NCI-H1105 treated with DMSO at 0.1 percent for 48 hours (cell line): ENCODE measurements around the gene MAMDC2.

Experiments
- DNase-seq: peaks from one replicate; lab custom pipeline; 2025; lab: John Stamatoyannopoulos, UW

Gene MAMDC2

GRCh38 chr9:70065572-70065971 lies 21.9 kb downstream of the MAMDC2 start:
- DNase-seq = no peak

GRCh38 chr9:70066418-70066817 lies 22.8 kb downstream of the MAMDC2 start:
- DNase-seq = no peak

GRCh38 chr9:70066874-70067273 lies 23.2 kb downstream of the MAMDC2 start:
- no peak for DNase-seq

DNA sequence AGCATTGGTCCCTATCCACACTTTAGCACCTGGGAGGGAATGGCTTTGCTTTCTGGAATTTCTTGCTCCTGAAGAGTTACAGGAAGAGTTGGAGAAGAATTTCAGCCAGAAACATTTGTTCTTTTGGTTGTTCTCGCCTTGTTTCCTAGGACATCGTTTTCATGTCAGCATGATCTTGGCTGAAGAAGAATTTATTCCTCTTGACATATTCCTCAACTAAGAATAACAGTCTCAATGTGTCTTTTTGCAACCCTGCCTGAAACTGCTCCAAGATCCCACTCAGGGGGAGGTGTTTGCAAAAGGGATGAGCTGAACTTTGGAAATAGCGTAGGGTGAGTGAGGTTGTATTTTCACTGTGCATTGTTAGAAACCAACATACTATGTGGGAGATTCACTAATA lies 26.1 kb downstream of the MAMDC2 start:
- no peak for DNase-seq

- DNase-seq = no peak
Measured at GRCh38 chr9:70073193-70073592, 29.5 kb downstream of the MAMDC2 start.

GRCh38 chr9:70073756-70074155 lies 30.1 kb downstream of the MAMDC2 start:
- no peak for DNase-seq

- DNase-seq = no peak
Measured at GRCh38 chr9:70076678-70077077, 33.0 kb downstream of the MAMDC2 start.

- peak; percentile 87 for DNase-seq
Measured at GRCh38 chr9:70079417-70080037, 35.9 kb downstream of the MAMDC2 start.

GRCh38 chr9:70080481-70081119 lies 37.0 kb downstream of the MAMDC2 start:
- peak; percentile 75 for DNase-seq

DNA sequence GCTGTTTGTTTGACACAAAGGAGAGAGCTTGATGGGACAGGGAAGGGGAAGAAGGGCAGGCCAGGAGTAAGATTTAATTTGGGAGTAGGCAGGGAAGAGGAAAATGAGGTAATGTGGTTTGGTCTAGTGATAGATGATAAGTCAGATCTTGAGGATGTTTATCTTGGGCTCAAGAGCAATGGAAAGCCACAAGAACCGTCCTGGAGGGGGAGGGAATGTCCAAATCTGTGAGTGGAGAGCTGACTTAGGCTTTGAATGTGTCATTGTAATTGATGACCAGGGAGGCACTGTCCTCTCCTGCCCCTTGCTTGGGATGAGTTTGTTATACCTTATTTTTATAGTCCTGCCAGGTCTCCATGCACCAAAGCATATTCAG lies 37.5 kb downstream of the MAMDC2 start:
- DNase-seq = no peak

- no peak for DNase-seq
Measured at GRCh38 chr9:70083429-70083828, 39.8 kb downstream of the MAMDC2 start.

GRCh38 chr9:70085241-70085640 lies 41.6 kb downstream of the MAMDC2 start:
- DNase-seq = no peak

DNA sequence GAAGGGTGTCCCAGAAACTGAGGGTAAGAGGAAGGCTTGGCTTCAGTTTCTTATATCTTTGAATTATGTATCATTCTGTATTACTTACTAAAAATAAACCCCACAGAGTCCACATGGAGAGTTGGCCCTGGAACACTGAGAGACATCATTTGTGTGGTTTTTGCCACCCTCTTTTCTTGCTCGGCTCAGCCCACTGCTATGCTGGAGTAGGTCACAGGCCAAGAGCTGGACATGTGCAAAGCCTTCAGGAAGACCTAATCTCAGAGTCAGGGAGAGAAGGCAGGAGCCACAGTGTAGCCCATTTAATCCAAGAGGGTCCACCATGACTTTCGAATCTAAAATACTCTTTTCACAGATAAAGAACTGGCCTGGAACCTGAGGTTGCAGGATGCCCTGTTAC lies 47.5 kb downstream of the MAMDC2 start:
- no peak for DNase-seq

- peak; percentile 32 for DNase-seq
Measured at GRCh38 chr9:70091572-70091971, 47.9 kb downstream of the MAMDC2 start.

DNA sequence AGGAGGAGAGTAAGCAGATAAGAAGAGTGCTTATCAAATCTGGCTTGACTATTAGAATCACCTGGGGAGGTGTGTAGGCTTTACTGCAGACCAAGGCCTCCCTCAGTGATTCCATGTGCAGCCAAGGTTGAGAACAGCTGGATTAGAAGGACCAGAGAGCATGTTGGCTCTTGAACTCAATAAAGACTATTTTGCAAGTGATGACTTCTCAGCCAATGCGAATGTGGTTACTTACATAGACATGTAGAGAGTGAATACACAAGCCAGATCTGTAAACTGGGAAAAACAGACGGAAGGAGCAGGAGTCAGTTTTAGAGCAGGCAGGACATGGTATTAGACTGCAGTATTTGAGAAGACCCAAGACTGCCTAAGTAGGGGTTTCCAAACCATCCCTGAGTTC lies 48.5 kb downstream of the MAMDC2 start:
- no peak for DNase-seq

- DNase-seq = no peak
Measured at GRCh38 chr9:70093095-70093494, 49.4 kb downstream of the MAMDC2 start.

DNA sequence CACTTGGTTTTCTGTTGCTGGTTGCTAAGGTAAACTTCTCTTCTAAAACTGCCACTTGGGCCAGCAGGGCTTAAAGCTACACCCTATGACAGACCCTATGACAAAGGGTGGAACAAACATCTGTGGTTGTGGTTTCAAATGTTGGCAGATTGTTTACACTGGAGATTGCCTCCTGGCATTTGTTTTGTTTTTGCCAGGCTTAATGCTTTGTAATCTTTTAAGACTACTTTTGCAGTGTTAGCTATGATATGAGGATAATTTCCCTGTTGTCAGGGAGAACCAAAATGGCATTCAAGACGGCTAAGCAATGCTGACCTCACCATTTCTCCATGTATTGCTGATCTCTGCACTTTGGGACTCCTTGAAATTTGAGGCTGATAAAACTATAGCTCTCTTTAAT lies 50.3 kb downstream of the MAMDC2 start:
- peak; percentile 16 for DNase-seq

GRCh38 chr9:70094747-70095146 lies 51.1 kb downstream of the MAMDC2 start:
- DNase-seq = no peak

- DNase-seq = no peak
Measured at GRCh38 chr9:70097187-70097586, 53.5 kb downstream of the MAMDC2 start.

- no peak for DNase-seq
Measured at GRCh38 chr9:70100362-70100761, 56.7 kb downstream of the MAMDC2 start.

DNA sequence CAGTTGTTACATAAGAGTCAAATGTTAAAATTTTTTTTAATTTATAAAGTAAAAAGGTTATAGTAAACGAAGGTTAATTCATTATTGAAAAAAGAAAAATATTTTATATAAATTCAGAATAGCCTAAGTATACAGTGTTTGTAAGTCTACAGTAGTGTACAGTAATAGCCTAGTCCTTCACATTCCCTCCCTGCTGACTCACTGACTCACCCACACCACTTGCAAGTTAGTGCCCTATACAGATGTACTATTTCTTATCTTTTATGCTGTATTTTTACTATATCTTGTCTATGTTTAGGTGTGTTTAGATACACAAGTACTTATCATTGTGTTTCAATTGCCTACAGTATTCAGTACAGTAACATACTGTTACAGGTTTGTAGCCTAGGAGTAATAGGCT lies 57.6 kb downstream of the MAMDC2 start:
- no peak for DNase-seq

DNA sequence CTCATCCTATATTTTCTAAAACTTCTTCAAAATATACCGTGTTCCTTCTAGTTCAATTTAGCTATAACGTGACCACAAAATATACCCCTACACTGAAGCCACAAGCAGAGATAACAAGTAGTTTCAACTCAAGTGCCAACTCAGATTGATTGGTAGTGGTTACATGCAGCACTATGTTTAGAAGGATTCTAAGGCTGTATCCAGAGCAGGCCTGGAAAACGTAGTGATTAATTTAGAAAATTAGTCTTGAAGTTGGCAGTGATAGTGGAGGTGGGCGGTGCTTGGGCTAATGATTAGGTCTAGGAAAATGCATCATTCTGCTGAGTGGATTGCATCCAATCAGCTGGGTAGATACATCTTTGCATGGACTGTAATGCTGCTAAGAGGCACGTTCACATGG lies 61.5 kb downstream of the MAMDC2 start:
- no peak for DNase-seq

DNA sequence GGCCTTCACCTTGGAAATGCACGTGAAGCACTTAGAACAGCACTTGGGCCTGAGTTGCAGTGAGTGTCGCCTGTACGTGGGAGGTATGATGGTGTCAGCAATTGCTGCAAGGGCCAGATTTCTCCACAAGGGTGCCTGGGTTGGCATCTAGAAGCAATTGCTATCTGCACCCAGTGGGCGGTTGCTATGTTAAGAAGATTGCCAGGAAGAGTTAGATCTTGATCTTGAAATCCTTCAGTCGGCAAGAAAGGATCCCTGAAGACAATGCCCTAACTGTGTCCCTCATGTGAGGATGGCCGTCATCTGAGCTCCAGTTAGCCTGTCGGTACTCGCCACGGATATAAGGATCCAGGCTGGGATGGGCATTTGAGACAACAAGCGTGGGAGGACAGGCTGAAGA lies 62.9 kb downstream of the MAMDC2 start:
- no peak for DNase-seq

DNA sequence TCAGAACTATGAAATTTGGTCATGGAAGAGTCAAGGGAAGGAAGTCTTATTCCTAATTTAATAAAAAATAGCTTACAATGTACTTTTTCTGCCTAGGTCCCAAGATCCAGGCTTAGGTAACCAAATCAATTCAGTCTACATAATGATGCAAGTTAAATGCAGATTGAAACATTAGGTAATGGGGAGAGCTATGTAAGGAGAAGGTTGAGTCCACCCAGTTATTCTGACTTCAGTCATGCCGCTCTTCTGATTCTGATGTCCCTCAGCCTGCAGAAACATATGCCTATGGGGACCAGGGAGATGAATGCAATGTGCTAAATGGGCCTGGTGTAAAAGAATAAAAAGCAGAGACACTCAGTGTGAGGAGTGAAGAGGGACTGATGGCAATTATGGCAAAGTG lies 63.9 kb downstream of the MAMDC2 start:
- DNase-seq = no peak
